Stimulated activated CD4-positive, alpha-beta T cell treated with anti-CD3 and anti-CD28 coated beads, Interleukin-2, amount 100 ng/mL, for 48 hours (primary cell): Measurements from ENCODE around the gene SVOPL.

ENCODE experiments used
- DNase-seq, 2 donors: peaks; one replicate each; pipeline ENCODE4 v3.0.0-alpha.2; 2020

The SVOPL gene

DNA sequence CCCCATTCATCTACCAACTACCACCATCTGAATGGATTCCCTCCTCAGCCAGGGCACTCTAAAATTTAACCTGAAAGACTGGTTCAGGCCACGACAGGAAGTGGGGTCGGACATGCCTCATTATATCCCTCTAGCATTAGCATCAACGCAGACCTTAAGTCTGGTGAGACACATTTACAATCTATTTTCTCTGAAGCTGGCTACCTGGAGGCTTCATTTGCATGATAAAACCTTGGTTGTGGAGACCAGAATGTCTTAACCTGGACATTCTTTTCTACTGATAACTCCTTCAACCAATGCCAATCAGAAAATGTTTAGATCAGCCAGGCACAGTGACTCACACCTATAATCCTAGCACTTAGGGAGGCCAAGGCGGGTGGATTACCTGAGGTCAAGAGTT, 42.3 kb downstream of the SVOPL start:
- no peak for DNase-seq

DNA sequence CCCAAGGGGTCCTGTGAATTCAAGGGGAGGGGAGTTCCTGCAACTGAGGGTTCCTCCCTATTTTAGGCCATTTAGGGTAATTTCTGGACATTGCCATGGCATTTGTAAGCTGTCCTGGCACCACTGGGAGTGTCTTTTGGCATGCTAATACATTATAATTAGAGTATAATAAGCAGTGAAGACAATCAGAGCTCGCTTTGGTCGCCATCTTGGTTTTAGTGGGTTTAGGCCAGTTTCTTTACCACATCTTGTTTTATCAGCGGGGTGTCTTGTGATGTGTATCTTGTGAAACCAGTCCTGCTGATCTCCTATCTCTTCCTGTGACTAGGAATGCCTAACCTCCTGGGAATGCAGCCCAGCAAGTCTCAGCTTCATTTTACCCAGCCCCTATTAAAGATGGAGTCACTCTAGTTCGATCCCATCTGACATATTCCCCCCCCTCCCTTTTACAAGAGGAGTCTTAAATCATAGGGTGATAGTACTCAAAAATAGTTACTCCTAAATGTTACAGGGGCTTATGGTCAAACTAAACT, 43.2 kb downstream of the SVOPL start:
- no peak for DNase-seq

DNA sequence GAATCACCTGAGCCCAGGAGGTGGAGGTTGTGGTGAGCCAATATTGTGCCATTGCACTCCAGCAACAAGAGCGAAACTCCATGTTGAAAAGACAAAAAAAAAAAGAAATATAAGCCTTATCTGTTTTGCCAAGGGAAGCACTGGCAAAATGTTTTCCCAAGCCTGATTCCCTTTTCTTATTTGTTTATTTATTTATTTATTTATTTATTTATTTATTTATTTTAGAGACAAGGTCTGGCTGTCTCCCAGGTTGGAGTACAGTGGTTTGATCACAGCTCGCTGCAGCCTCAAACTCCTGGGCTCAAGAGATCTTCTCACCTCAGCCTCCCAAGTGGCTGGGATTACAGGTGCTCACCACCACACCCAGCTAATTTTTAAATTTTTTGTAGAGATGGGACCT, 44.2 kb downstream of the SVOPL start:
- DNase-seq, result no peak

DNA sequence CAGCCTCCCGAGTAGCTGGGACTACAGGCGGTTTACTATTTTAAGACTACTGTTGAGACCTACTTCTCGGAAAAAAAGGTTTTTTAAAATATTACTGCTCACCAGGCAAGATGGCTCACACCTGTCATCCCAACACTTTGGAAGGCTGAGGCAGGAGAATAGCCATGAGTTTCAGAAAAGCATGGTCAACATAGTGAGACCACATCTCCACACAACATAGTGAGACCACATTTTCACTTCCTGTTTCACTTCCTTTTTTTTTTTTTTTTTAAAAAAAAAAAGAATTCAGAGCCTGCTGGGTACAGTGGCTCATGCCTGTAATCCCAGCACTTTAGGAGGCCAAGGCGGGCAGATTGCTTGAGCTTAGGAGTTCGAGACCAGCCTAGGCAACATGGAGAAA, 46.5 kb downstream of the SVOPL start:
- DNase-seq, result no peak

DNA sequence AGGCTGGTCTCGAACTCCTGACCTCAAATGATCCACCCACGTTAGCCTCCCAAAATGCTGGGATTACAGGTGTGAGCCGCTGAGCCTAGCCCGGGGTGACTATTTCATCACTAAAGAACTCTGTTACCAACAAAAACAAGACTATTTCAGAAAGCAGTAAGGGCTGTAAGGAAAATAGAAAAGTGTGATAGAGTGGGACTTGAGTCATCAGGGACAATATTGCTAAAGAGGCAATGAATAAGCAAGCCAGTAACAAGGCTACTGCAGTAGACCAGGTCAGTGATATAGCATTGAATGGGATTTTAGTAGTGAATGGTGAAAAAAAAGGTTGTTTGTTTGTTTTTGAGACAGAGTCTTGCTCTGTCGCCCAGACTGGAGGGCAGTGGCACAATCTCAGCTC, 51.7 kb downstream of the SVOPL start:
- DNase-seq, result no peak

DNA sequence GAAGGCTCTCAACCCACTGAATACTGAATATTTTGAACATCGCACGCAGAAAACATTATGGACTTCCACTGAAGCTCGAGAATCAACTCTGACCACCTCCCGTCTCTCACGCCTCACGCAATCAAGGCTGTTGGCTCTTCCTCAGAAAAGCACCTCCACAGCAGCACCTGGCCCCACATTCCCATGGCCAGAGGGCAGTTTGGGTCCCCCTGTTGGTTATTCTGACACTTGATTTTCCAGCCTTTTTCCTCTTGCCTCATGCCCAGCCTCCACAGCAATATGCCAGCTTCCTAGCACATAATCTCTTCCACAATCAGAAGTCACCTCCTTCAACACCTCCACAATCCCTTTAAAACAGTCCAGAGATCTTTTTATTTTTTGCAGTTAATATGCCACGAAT, 55.9 kb downstream of the SVOPL start:
- no peak for DNase-seq

DNA sequence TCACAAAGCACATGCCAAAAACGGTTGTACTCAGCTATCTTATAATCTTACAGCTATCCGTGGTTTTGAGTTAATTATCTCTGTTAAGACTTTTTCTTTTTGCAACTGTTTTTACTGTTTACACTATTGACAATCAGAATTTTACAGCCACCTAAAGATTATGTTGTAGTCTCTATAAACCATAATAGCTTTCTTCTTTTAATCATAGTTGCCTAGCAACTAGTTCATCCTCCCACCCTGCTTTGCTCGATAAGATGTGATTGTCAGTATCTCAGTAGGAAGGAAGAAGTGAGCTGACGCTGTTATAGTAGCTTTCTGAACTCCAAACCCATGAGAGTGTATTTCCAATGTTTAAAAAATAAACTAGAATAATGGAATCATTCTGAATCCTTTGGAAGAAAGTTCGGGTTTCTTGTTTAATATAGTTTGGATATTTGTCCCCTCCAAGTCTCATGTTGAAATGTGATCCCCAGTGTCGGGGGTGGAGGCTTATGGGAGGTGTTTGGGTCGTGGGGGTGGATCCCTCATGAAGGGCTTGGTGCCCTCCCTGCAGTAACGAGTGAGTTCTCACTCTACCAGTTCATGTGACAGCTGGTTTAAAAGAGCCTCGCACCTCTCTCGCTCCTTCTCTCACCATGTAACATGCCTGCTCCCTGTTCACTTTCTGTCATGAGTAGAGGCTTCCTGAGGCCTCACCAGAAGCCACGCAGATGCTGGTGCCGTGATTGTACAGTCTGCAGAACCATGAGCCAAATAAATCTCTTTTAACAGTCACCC, 68.1 kb downstream of the SVOPL start:
- DNase-seq, result no peak

DNA sequence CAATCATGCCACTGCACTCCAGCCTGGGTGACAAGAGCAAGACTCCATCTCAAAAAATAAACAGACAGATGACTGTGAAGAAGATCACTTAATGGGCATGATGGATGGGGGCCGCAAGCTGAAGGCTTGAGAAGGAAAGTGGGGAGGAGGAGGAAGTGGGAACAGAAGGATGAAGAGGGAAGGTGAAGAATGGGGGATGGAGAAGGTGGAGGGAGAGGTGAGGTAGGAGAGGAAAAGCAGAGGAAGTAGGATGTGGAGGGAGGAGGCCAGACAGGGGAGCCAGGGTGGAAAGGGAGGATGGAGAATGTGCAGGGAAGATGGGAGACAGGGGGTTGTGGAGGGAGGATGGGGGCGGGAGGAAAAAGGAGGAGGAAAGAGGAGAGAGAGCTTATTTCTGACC, 68.8 kb downstream of the SVOPL start:
- DNase-seq, result no peak

DNA sequence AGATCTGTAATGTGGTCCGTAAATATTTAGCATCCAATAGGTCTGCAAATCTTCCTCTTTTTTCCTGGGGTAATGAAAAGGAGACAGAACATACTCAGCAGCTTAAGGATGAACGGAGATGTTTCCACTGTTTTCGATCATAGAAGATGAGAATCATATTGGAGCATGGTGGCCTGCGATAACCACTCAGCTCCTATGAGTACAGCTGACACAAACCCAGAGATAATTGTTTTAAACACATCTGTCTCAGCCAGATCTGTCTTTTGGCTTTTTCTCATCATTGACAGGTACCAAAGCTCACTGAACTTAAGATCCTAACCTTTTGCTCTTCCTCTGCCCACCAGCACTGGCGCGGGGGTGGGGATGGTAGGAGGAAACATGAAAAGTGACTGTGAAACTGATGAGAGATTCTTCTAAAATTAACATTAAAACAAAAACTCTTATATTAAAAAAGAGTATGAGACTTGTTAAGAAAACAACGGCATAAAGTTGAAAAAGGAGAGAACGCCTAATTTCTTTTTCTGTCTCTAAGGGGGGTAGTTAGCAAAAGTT, 71.0 kb downstream of the SVOPL start:
- no peak for DNase-seq

DNA sequence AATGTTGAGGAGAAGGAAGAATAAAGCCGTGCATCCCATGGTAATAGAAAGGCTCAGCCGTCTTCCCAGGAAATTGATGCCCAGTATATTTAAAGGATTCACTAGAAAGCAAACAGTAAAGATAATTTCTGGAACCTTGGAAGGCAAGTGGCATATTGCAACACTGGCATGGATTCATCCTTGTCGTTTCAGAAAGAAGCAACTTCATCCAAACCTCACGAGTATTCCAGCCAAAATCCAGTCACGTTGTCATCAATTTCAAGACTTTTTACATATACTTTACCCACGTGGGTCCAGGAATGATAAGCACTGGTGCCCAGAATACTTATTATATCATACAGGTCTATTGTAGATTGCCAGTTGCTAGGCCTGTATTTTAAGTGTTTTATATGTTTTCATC, 73.8 kb downstream of the SVOPL start:
- no peak for DNase-seq

DNA sequence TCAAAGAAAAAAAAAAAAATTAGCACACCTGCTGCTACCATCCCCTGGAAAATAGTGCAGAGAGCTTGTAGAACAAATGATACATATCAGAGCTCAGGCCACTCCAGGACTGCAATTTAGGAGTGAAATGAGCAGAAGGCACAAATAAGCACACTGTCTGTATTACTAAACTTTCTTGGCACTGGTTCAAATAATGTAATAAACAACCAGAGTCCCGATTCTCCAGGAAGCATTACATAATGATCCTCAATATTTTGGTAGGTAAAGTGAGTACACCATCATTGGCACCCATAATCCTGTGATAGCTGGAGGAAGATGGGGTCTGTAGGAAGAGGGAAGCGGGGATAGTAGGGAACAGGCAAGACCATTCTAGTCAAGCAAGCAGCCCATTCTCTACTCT, 74.3 kb downstream of the SVOPL start:
- DNase-seq, result no peak

DNA sequence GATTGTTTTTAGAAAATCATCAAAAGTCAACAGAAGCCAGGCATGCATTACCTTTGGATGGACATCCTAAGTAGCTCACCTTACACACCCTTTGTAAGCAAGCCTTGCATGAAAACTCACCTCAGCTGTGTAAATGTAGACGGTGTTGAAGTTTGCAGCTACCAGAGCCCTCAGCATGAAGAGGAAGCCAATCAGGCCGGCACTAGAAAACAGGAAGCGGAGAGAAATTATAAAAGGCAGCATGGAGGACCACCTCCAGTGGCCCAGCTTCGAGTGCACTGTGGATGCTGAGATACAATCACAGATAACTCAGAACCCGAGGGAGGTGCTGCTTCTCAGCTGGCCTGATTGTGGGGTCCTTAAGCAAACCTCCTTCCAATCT, 75.3 kb downstream of the SVOPL start:
- no peak for DNase-seq

DNA sequence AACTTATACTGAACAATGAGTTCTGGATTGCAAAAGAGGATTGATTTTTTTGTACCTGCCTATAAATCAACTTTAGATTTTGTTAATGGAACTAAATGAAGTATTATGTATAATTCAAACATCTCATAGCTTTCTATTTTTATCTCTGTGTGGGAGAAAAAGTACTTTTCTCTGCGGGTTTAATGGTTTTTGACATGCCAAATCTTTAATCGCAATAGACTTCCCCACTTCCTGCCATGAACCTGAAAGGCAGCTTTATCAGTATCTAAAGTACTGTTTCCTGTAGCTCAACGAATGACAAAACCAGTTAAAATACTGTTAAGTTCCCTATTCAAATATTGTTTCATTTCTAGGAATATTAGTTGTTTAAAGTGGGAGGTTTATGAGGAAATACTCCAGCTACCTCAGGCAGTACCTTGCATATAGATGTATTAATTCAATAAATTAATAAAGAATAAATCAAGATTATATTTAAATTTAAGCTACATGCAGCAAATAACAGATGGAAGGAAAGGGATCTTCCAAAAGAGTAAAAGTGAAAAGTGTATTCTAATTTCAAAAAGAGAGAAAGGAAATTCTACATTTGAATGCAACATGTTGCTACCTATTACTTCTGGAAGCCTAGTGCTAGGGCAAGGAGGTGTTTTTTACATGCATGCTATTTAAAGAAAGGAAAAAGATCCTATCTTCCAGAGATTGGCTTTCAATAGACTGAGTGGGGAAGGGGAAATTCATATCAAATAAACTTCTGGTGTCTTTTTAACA, 75.9 kb downstream of the SVOPL start:
- DNase-seq, result no peak

DNA sequence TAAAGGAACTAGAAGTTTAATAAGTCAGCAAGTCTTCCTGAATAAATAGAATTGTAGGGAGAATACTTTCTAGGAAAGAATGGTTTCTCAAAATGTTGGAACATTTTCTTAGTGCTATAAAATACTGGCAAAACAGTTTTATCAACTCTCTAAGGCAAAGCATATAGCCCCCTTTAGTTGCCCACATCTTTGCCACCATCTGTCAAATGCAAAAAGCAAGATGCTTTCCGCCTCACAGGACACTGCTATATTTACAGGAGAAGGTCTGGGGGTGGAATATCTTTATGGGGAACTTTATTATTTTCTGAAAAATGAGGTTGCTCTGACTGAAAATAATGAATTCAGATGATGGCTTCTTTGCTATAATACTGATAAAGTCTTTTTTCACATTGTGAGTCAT, 78.3 kb downstream of the SVOPL start:
- DNase-seq, result no peak

DNA sequence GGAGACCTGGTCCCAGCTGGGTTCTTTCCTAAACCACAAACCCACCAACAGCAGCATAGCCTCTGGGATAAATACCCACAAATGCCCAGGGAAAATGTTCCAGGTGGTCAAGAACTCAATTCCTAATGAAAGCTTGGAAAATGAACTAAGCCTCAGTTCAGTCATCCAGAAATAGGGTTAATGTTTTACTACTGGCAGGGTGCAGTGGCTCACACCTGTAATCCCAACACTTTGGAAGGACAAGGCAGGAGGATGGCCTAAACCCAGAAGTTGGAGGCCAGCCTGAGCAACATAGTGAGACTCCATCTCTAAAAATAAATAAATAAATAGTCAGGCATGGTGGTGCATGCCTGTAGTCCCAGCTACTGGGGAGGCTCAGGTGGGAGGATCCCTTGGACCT, 82.2 kb downstream of the SVOPL start:
- no peak for DNase-seq

DNA sequence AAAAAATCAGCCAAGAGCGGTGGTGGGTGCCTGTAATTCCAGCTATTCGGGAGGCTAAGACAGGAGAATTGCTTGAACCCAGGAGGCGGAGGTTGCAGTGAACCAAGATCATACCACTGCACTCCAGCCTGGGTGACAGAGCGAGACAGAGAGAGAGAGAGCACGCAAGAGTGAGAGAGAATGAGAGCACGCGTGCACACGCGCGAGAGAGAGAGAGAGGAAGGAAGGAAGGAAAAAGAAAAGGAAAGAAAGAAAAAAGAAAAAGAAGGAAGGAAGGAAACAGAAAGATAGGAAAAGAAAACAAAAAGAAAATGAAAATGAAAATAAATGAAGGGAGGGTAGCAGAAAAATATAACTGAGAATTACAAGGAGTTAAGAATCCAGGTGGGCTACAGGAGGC, 82.7 kb downstream of the SVOPL start:
- DNase-seq, result no peak

DNA sequence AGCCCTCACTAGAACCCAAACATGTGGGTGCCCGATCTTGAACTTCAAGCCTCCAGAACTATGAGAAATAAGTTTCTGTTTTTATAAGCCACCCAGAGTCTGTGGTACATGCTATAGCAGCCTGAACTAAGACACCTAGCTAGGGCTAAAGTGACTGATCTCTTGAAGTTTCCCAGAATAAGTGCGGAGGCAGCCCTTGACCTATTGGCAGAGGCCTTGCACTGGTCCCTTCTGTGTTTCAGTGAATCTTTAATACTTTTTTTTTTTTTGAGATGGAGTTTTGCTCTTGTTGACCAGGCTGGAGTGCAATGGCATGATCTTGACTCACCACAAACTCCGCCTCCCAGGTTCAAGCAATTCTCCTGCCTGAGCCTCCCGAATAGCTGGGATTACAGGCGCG, 85.1 kb downstream of the SVOPL start:
- DNase-seq, result no peak

DNA sequence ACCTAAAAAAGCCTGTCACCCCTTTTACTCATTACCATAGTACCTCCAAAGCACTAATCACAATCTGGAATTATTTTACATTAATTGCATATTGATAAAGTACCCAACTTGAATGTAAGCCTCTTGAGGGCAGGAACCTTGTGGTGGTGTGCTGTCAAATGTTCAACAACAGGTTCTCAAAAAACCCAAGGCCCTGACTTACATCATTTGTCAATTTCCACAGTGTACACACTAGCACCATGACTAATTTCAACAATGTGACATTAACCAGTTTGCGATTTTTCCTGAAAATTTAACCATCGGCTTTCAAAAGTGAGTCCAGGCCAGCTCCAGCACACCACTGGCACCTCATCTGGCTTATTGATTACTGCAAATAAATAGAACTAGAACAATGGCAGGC, 87.5 kb downstream of the SVOPL start:
- no peak for DNase-seq

DNA sequence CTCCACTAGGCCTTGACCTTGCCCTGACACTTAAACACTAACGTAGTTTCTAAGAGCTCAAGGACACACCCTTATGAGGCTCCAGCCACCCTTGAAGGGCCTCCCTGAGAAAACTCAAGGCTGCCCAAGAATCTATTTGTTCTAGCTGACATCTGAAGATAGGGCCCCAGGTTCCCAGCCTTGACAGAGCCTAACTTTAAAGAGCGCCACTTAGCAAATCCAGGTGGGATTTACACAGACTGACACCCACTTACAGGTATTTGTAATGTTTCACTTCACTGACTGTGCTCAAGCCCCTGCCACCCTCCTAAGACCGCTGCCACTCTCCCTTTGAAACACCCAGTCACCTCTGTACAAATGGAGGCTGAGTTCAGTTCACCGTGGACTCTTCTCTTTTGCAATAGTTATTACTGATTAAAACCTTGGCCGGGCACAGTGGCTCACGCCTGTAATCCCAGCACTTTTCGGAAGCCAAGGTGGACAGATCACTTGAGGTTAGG, 90.4 kb downstream of the SVOPL start:
- no peak for DNase-seq

DNA sequence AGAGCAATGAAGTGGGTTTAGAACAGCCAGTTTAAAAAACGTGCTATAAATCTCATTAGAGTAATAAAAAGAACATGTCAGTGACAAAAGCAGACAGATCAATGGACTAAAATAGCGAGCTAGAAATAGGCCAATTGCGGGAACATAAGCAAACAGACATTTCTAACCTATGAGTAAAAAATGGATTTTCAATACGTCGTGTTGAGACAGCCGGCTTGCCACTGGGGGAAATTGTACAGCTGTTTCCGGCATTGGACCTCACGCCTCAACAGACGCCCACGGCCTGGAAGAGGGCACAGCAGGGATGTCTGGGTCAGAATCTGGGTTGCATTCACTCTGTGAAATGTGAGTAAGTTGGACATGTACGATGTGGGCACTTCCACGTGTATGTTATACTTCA, 92.9 kb downstream of the SVOPL start:
- DNase-seq, result peak in 1 of 2 donors; percentile 15

DNA sequence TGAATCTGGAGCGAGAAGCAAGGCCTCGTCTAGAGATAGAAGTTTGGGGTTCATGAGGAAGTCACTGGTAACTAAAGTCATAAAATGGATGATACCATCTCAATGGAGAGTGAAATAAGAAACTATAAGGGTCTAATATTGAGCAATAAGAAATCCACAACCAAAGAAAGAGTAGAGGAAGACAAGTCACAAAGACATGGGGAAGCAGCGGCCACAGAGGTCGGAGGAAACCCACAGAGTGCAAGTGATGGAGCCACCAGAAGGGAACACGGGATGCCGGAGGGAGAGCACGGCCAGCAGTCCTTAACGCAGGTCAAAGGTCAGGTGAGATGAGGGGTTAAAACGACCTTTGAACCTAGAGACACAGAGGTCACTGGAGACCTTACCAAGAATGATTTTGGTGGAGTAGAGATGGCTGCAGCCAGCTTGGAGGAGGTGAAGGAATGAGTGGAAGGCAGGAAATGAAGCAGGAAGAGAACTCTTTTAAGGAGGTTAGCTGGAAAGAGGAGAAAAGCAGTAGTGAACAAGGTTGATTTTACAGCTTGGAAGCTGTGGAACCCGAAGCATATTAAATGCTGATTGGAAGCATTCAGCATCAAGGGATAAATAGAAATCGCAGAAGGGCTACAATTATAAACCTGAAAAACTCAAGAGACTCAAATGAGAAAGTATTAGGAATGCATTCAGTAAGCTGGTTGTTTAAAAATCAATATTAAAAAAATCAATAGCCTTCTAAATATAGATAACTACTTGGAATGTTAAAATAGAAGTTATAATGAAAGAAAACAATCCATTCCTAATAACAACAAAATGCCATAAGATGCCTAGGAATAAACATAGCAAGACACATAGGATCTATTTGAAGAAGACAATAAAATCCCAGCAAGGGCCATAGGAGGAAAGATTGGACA, 93.7 kb downstream of the SVOPL start:
- DNase-seq, result no peak

DNA sequence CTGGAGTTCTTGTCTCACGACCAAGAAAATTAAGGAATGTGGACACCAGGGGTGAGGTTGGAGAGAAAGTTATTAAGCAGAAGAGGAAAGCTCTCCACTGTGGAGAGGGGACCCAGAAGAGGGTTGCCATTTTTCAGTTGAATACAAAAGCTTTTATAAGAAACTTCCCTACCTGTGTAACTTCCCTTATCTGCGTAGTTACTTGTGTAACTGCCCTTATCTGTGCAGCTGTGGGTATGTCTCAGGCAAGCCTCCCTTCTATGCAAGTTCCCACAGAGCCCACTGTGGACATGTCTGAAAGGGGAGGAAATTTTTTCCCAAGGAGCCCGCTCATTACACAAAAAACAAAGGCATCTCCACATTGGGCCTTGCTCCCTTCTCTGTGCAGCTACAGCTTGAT, 94.9 kb downstream of the SVOPL start:
- no peak for DNase-seq
